Vagina (tissue), 2 donors: ENCODE data around the gene ADORA2B. TPM values are rescaled to one million over a fixed set of nuclear protein-coding genes. Genes with fewer than 3 reads are reported as not detected.

ENCODE experiments used
- DNase-seq, 2 donors: peaks; one replicate each; pipeline ENCODE4 v3.0.0-alpha.2; 2017; ENCODE audit errors: extremely low spot score in 2 of 2
- H3K27ac ChIP-seq: fragments of 200-600 bp; sonication (generic); one replicate; pipeline ENCODE4 v1.5.1; 2019
- H3K27me3 ChIP-seq: fragments of 200-600 bp; sonication (generic); one replicate; pipeline ENCODE4 v1.5.1; 2019
- H3K36me3 ChIP-seq, 2 donors: fragments of 200-600 bp; sonication (generic); one replicate each; pipeline ENCODE4 v1.5.1; 2017 to 2019
- H3K4me1 ChIP-seq: fragments of 200-600 bp; sonication (generic); one replicate; pipeline ENCODE4 v1.5.1; 2019
- H3K4me3 ChIP-seq, 2 donors: fragments of 200-600 bp; sonication (generic); 1 replicate in 1 of 2; 2 replicates in 1 of 2; pipeline ENCODE4 v1.5.1; 2016 to 2019
- H3K9me3 ChIP-seq: fragments of 200-600 bp; sonication (generic); one replicate; pipeline ENCODE4 v1.5.1; 2019
- CTCF ChIP-seq, 3 experiments: fragments of 450-650 bp in 2 of 3; fragments of 200-600 bp in 1 of 3; sonication (generic) in 1 of 3; IDR thresholded peaks; one replicate each; pipeline ENCODE4 v1.5.1; 2017 to 2019; ENCODE audit warnings: antibody characterized with exemption in 3 of 3, mild to moderate bottlenecking in 2 of 3, moderate library complexity in 2 of 3
- POLR2A ChIP-seq, 2 donors: fragments of 450-650 bp; IDR thresholded peaks; one replicate each; pipeline ENCODE4 v1.6.1; 2017; ENCODE audit warnings: antibody characterized with exemption in 2 of 2, mild to moderate bottlenecking in 2 of 2, moderate library complexity in 2 of 2
- POLR2AphosphoS5 ChIP-seq, 2 donors: sonication (generic); formaldehyde crosslinking; IDR thresholded peaks; one replicate each; pipeline ENCODE4 v1.9.0; 2017; ENCODE audit warnings: antibody characterized with exemption in 2 of 2, mild to moderate bottlenecking in 2 of 2, low read depth in 1 of 2; ENCODE audit not compliant: insufficient read depth in 1 of 2
- intact Hi-C: fragments of 100-400 bp; cut with DNase I; formaldehyde crosslinking; loops from one replicate; pipeline ENCODE4 v1.15.1; 2023
- total RNA-seq: library from RNA; depleted of rRNA; stranded (reverse); fragments of >200 nt; gene quantifications from one replicate; pipeline ENCODE4 v1.2.3, GENCODE V29; 2016

The ADORA2B gene
- total RNA-seq, 1 donor from 2014 or later: 33.4 TPM

GRCh38 chr17:15981208-15981607, 36.3 kb downstream of the ADORA2B start:
- intact Hi-C loops: no loop called here
- no peaks in the 10 kb centered on the region for H3K27me3 ChIP-seq
- no peak overlapping the region for H3K27ac ChIP-seq
- no peaks in the 10 kb centered on the region for H3K9me3 ChIP-seq
- no peaks in the 10 kb centered on the region for H3K4me1 ChIP-seq
- no peak for DNase-seq
- peaks cover 0 to 50% of the 10 kb centered on the region in 2 donors for H3K36me3 ChIP-seq
- no peak overlapping the region for H3K4me3 ChIP-seq
- no peak for TF ChIP-seq POLR2A (IDR thresholded peaks at IDR 0.05)
- no peak for TF ChIP-seq CTCF (IDR thresholded peaks at IDR 0.05)
- TF ChIP-seq POLR2AphosphoS5 (IDR thresholded peaks at IDR 0.05; ENCODE audit: insufficient read depth in 1 of 2, low read depth in 1 of 2): no peak

GRCh38 chr17:15981646-15982580, 37.0 kb downstream of the ADORA2B start:
- intact Hi-C loops: no loop called here
- TF ChIP-seq POLR2AphosphoS5 (IDR thresholded peaks at IDR 0.05; ENCODE audit: insufficient read depth in 1 of 2, low read depth in 1 of 2) (no peak), CTCF (IDR thresholded peaks at IDR 0.05) (no peak), POLR2A (IDR thresholded peaks at IDR 0.05) (no peak)
- no peak for DNase-seq
- Histone ChIP-seq H3K36me3 (peaks cover 0 to 49% of the 10 kb centered on the region in 2 donors), H3K27me3 (no peaks in the 10 kb centered on the region), H3K9me3 (no peaks in the 10 kb centered on the region), H3K4me3 (no peak overlapping the region), H3K27ac (no peak overlapping the region), H3K4me1 (no peaks in the 10 kb centered on the region)

GRCh38 chr17:15996322-15996721, 51.4 kb downstream of the ADORA2B start:
- intact Hi-C loops: no loop called here
- Histone ChIP-seq H3K4me3 (no peak overlapping the region), H3K27ac (no peak overlapping the region), H3K36me3 (no peaks in the 10 kb centered on the region), H3K9me3 (no peaks in the 10 kb centered on the region), H3K27me3 (no peaks in the 10 kb centered on the region), H3K4me1 (peaks cover 12% of the 10 kb centered on the region)
- TF ChIP-seq CTCF (IDR thresholded peaks at IDR 0.05): no peak
- TF ChIP-seq POLR2AphosphoS5 (IDR thresholded peaks at IDR 0.05; ENCODE audit: insufficient read depth in 1 of 2, low read depth in 1 of 2): no peak
- no peak for TF ChIP-seq POLR2A (IDR thresholded peaks at IDR 0.05)
- DNase-seq: no peak

- Histone ChIP-seq H3K9me3 (no peaks in the 10 kb centered on the region), H3K36me3 (peaks cover 0 to 17% of the 10 kb centered on the region in 2 donors), H3K27me3 (no peaks in the 10 kb centered on the region), H3K27ac (no peak overlapping the region), H3K4me3 (peak overlapping the region in 1 of 2 donors; percentile 81), H3K4me1 (peaks cover 17% of the 10 kb centered on the region)
- no peak for DNase-seq
- no peak for TF ChIP-seq POLR2AphosphoS5 (IDR thresholded peaks at IDR 0.05; ENCODE audit: insufficient read depth in 1 of 2, low read depth in 1 of 2)
- TF ChIP-seq CTCF (IDR thresholded peaks at IDR 0.05): no peak
- TF ChIP-seq POLR2A (IDR thresholded peaks at IDR 0.05): no peak
- intact Hi-C loops: no loop called here
Observed at GRCh38 chr17:15998031-15998562, 53.2 kb downstream of the ADORA2B start.
